ENCODE measurements around the gene PRR7.

DNA sequence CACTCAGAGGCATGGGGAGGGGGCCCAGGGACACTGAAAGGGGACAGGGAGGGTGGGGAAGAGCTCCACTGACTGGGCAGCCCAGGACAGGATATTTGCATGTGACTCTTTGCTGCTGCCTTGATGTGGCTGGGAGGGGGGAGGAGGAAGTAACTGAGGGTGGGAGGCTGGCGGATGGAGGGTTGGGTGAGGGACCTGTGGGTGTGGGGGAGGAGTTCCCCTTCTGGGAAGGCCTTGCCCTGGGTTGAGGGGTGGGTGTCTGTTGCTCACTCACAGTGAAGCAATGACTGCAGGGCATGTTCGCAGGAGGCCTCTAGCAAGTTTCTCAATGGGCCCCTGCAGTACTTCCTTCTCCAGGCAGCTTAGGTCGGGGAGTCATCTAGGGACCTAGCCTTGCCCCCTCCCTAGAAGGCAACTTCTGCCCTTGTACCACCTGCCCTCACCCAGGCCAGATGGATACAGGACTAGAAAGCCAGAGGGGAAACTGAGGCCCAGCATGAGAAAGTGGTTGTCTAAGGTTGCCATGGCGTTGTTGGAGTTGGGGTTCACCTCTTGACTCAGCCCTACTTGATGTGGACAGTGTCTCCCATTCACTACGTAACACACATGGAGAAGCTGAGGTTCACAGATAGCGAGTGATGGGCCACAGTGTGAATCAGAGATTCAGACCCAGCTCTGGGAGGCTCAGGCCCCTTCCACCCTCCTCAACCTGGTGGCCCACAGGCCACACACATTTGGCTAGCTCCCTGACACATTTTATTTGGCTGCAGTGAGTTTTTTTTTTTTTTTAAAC lies 17.2 kb upstream of the PRR7 start:
- TF ChIP-seq CTCF (IDR thresholded peaks at IDR 0.05) (no peak), POLR2A (IDR thresholded peaks at IDR 0.05) (peak in 1 of 4 donors; percentile 17)

Data from esophagus squamous epithelium (tissue), 4 donors.